Endodermal cell (in vitro differentiated cells): ENCODE results near the gene ARFGAP1. TPM values are rescaled to one million over a fixed set of nuclear protein-coding genes. Genes with fewer than 3 reads are reported as not detected.

Source experiments
- DNase-seq: peaks from one replicate; pipeline ENCODE4 v3.0.0-alpha.2; 2017
- H3K27ac ChIP-seq: 2 replicates; pipeline ENCODE4 v1.5.1; 2013; ENCODE audit warnings: mild to moderate bottlenecking, low read depth, low read length, moderate library complexity
- H3K27me3 ChIP-seq: 2 replicates; pipeline ENCODE4 v1.6.1; 2013; ENCODE audit warnings: mild to moderate bottlenecking, low read length, moderate library complexity; ENCODE audit not compliant: insufficient read depth, control insufficient read depth, poor library complexity, severe bottlenecking
- H3K36me3 ChIP-seq: 2 replicates; pipeline ENCODE4 v1.7.0; 2013; ENCODE audit warnings: mild to moderate bottlenecking, low read length, moderate library complexity; ENCODE audit not compliant: control insufficient read depth, insufficient read depth
- H3K4me1 ChIP-seq: one replicate; pipeline ENCODE4 v1.7.0; 2013; ENCODE audit warnings: low read length; ENCODE audit not compliant: control insufficient read depth, insufficient read depth
- H3K4me3 ChIP-seq: 2 replicates; pipeline ENCODE4 v1.5.1; 2013; ENCODE audit warnings: mild to moderate bottlenecking, low read length, moderate library complexity
- H3K9ac ChIP-seq: 2 replicates; pipeline ENCODE4 v1.6.1; 2013; ENCODE audit warnings: mild to moderate bottlenecking, low read length, moderate library complexity; ENCODE audit not compliant: poor library complexity, severe bottlenecking; ENCODE audit errors: extremely low read depth
- H3K9me3 ChIP-seq: 2 replicates; pipeline ENCODE4 v1.6.1; 2013; ENCODE audit warnings: mild to moderate bottlenecking, low read length, moderate library complexity; ENCODE audit not compliant: control insufficient read depth
- H3K27ac Mint-ChIP-seq: 2 replicates; pipeline ENCODE4 v1.8.0; 2020; ENCODE audit warnings: mixed read lengths
- H3K27me3 Mint-ChIP-seq: 2 replicates; pipeline ENCODE4 v1.8.0; 2021; ENCODE audit warnings: mild to moderate bottlenecking, mixed read lengths; ENCODE audit not compliant: insufficient read depth
- H3K36me3 Mint-ChIP-seq: 2 replicates; pipeline ENCODE4 v1.8.0; 2020; ENCODE audit warnings: low read depth, mixed read lengths
- H3K4me1 Mint-ChIP-seq: 2 replicates; pipeline ENCODE4 v1.8.0; 2020; ENCODE audit warnings: mixed read lengths
- H3K4me3 Mint-ChIP-seq: 2 replicates; pipeline ENCODE4 v1.8.0; 2020; ENCODE audit warnings: mild to moderate bottlenecking, moderate library complexity, mixed read lengths
- H3K9me3 Mint-ChIP-seq: 2 replicates; pipeline ENCODE4 v1.8.0; 2020; ENCODE audit warnings: mild to moderate bottlenecking, mixed read lengths
- CTCF ChIP-seq: fragments of 200-600 bp; sonication (generic); conservative IDR thresholded peaks from 2 replicates; pipeline ENCODE4 v1.5.0; 2021; ENCODE audit warnings: antibody characterized with exemption, mild to moderate bottlenecking
- WGBS, 2 experiments: methylation state at CpG; one replicate each; pipeline versions ENCODE4 v1.1.5 to v1.1.7; 2013; ENCODE audit warnings: missing lambda C conversion rate in 2 of 2, mixed read lengths in 1 of 2; ENCODE audit not compliant: insufficient coverage in 1 of 2, insufficient read length in 1 of 2; 5-methylcytosine and 5-hydroxymethylcytosine counted together
- total RNA-seq, 2 donors: library from RNA; stranded (reverse); fragmentation: NEBNext Ultra II Directional in 1 of 2; extraction: Animal tissue kit (Norgen Biotek cat#: 25700) in 1 of 2; gene quantifications; 2 replicates in 1 of 2; 3 replicates in 1 of 2; pipeline ENCODE4 v1.2.1, GENCODE V29; 2021

Gene ARFGAP1
- total RNA-seq, 2 donors from 2014 or later: 159 to 208 TPM

DNA sequence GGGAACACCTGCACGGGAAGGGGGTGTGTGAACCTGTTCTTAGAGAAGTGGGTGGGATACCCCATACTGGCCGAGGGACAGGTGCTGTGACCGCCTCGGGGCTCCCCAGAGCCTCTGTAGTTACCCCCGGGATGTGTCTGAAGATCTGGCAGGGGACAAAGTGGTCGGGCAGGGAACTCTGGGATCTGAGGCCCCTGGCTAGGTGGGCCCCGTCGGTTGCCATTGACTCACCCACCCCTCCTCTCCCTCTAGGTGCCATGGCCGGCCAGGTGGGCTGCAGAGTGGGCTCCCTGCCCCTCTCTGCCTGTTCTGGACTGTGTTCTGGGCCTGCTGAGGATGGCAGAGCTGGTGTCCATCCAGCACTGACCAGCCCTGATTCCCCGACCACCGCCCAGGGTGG is 32.6 kb upstream of the ARFGAP1 start:
- WGBS, 2 experiments: 90 to 97% methylated on average over 7 to 11 of the region's 11 CpGs
- no peaks in the 10 kb centered on the region for H3K4me1 ChIP-seq
- no peaks in the 10 kb centered on the region for H3K9me3 Mint-ChIP-seq

DNA sequence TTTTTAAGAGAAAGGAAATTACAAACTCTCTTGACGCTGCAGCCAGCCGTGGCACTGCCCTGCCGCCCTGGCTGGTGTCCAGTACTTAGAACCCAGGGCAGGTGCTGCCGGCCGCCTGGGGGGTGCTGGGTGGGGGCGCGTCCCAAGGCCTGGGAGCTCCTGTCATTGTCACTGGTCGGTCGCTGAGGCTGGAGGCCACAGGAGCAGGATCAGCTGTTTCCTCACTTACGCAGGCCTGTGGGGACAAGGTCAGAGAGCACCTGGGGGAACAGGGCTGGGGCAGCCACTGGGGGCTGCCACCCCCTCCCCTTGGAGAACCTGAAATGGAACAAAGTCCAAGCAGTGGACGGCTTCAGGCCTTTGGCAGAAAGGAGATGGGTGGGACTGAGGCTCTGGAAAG is 31.3 kb upstream of the ARFGAP1 start:
- Mint-ChIP-seq H3K4me1 (no peaks in the 10 kb centered on the region), H3K4me3 (no peak overlapping the region), H3K36me3 (no peaks in the 10 kb centered on the region), H3K27ac (no peak overlapping the region), H3K9me3 (no peaks in the 10 kb centered on the region), H3K27me3 (peaks cover 2% of the 10 kb centered on the region)
- H3K9ac ChIP-seq: no peak overlapping the region
- H3K27ac ChIP-seq: no peak overlapping the region
- H3K9me3 ChIP-seq: no peaks in the 10 kb centered on the region
- no peaks in the 10 kb centered on the region for H3K36me3 ChIP-seq
- no peaks in the 10 kb centered on the region for H3K27me3 ChIP-seq
- TF ChIP-seq CTCF: no peak
- 85 to 93% methylated on average over 3 to 11 of the region's 11 CpGs for WGBS, 2 experiments
- DNase-seq: no peak
- no peaks in the 10 kb centered on the region for H3K4me1 ChIP-seq
- H3K4me3 ChIP-seq: no peak overlapping the region

More for the DNA sequence above, 32.6 kb upstream of the ARFGAP1 start:
- no peak overlapping the region for H3K4me3 Mint-ChIP-seq
- H3K36me3 Mint-ChIP-seq: no peaks in the 10 kb centered on the region
- H3K9me3 ChIP-seq: no peaks in the 10 kb centered on the region
- H3K36me3 ChIP-seq: no peaks in the 10 kb centered on the region
- no peaks in the 10 kb centered on the region for H3K4me1 Mint-ChIP-seq
- TF ChIP-seq CTCF: no peak
- no peak overlapping the region for H3K9ac ChIP-seq
- H3K27me3 Mint-ChIP-seq: no peaks in the 10 kb centered on the region
- H3K4me3 ChIP-seq: no peak overlapping the region
- no peaks in the 10 kb centered on the region for H3K27me3 ChIP-seq
- no peak for DNase-seq
- no peak overlapping the region for H3K27ac ChIP-seq
- H3K27ac Mint-ChIP-seq: no peak overlapping the region

DNA sequence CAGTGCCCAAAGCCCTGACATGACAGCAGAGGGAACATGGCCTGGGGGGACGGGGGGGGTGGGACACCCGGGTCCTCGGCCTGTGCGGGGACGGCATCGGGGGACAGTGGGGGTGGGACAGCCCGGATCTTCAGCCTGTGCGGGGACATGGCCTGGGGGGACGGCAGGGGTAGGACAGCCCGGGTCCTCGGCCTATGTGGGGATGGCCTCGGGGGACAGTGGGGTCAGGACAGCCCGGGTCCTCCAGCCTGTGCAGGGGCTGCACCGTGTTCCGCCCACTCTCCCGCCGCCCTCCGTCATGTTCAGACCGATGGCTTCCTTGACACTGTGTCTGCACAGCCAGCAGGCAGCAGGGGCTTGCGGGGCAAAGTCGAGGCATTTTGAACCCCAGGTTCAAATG is 29.9 kb upstream of the ARFGAP1 start:
- TF ChIP-seq CTCF: no peak
- H3K4me3 ChIP-seq: no peak overlapping the region
- no peaks in the 10 kb centered on the region for H3K4me1 Mint-ChIP-seq
- no peak for DNase-seq
- no peak overlapping the region for H3K27ac Mint-ChIP-seq
- H3K27me3 Mint-ChIP-seq: peaks cover 2% of the 10 kb centered on the region
- no peak overlapping the region for H3K4me3 Mint-ChIP-seq
- H3K36me3 Mint-ChIP-seq: no peaks in the 10 kb centered on the region
- H3K27me3 ChIP-seq: no peaks in the 10 kb centered on the region
- H3K36me3 ChIP-seq: no peaks in the 10 kb centered on the region
- 93 to 97% methylated on average over 10 to 21 of the region's 21 CpGs for WGBS, 2 experiments
- H3K9ac ChIP-seq: no peak overlapping the region
- H3K9me3 Mint-ChIP-seq: no peaks in the 10 kb centered on the region
- no peaks in the 10 kb centered on the region for H3K4me1 ChIP-seq
- H3K9me3 ChIP-seq: no peaks in the 10 kb centered on the region
- H3K27ac ChIP-seq: no peak overlapping the region
